ENCODE measurements around the gene ARVCF. TPM values are rescaled to one million over a fixed set of nuclear protein-coding genes. Genes with fewer than 3 reads are reported as not detected.

Gene ARVCF
- total RNA-seq, 1 experiment from 2014 or later, result 15.6 TPM

DNA sequence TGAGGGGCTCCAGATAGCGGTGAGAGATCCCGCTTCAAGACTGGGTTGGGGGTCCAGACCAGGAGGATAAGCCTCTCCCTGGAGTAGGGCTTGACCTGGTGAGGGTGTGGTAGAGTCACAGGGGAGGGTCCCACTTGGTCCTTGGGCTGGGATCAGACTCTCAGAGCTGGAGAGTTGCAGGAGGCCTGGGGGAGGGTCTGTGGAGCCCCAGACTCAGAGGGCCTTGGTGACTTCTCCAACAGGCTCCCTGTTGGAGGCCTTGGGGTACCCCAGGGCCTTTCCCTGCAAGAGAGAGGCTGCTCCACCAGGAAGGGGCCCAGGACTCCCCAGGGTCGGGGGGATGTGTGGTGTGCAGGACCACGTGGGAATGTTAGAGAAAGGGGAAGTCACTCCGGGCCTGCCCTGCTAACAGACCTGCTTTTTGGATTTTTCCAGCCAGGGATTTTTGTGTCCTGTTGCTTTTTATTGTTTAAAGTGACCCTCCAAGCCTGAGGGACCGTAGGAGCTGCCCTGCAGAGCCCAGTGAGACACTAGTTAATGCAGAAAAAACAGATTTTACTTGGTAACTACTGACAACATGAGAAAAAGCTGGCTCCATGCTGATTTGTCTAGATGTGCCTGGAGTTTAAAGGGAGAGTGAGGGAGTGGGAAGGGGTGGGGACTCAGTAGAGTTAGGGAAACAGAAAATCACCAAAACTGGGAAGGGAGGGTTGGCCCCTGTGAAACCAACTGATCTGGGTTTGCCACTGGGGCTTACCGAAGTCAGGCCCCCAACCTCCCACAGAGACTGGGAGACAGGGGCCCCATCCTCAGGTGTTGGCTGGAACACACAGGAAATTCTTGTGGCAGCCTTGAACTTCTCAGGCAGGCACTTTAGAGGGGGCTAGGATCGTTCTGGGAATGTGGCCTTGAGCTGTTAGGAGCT, 74.2 kb downstream of the ARVCF start:
- Histone ChIP-seq H3K27ac (peak overlapping the region; percentile 59), H3K79me2 (ENCODE audit: low read depth) (peaks cover 27% of the 10 kb centered on the region), H3K27me3 (ENCODE audit: insufficient read depth, low read depth) (no peaks in the 10 kb centered on the region), H3K9me2 (ENCODE audit: insufficient read depth) (no peaks in the 10 kb centered on the region), H3K4me1 (replicated peaks; ENCODE audit: insufficient read depth) (peaks cover 12% of the 10 kb centered on the region; the same call in 1 of the 2 replicates), H3K9me3 (ENCODE audit: insufficient read depth, low read depth) (no peaks in the 10 kb centered on the region), H3F3A (ENCODE audit: insufficient read depth, low read depth) (peaks cover 2% of the 10 kb centered on the region; the same call in 1 of the 2 replicates), H4K20me1 (ENCODE audit: insufficient read depth) (no peaks in the 10 kb centered on the region), H3K4me3 (peak overlapping the region; percentile 90), H2AFZ (peak overlapping the region; percentile 91), H3K4me2 (peak overlapping the region; percentile 89), H3K36me3 (ENCODE audit: low read depth) (no peaks in the 10 kb centered on the region)
- ChIA-PET POLR2A (ENCODE audit: unreplicated experiment) (no interaction called here), CTCF (no interaction called here)
- TF ChIP-seq CTCF (conservative IDR thresholded peaks at IDR 0.05), result no peak
- no peak for TF ChIP-seq EZH2 (IDR thresholded peaks at IDR 0.05; ENCODE audit: low read depth)
- no peak for DNase-seq
- intact Hi-C loops (cut with micrococcal nuclease; ENCODE audit: unreplicated experiment), result no loop called here
- TSS peak; percentile 37 for BruUV-seq (replicated peaks)

GRCh38 chr22:19941365-19942082, 75.1 kb downstream of the ARVCF start, which contains the start of the genes COMT and TXNRD2:
COMT (plus strand) TSS chr22:19941772; CDS start chr22:19962527, 20,755 bp downstream.
TXNRD2 (minus strand) TSS chr22:19941818; CDS start chr22:19941803, 15 bp downstream.
- POLR2A ChIA-PET (ENCODE audit: unreplicated experiment), result no interaction called here
- CTCF ChIA-PET, result no interaction called here
- H3K4me3 ChIP-seq, result peak within 1 kb of the TSS; percentile 90
- no peaks in the 10 kb centered on the region for H3F3A ChIP-seq (ENCODE audit: insufficient read depth, low read depth)
- H3K4me2 ChIP-seq, result peak within 1 kb of the TSS; percentile 89
- intact Hi-C loops (cut with micrococcal nuclease; ENCODE audit: unreplicated experiment), result no loop called here
- no peaks in the 10 kb centered on the region for H3K36me3 ChIP-seq (ENCODE audit: low read depth)
- peak within 1 kb of the TSS; percentile 59 for H3K27ac ChIP-seq
- BruUV-seq (replicated peaks), result no TSS peak
- peaks cover 27% of the 10 kb centered on the region for H3K79me2 ChIP-seq (ENCODE audit: low read depth)
- no peaks in the 10 kb centered on the region for H4K20me1 ChIP-seq (ENCODE audit: insufficient read depth)
- H3K27me3 ChIP-seq (ENCODE audit: insufficient read depth, low read depth), result no peaks in the 10 kb centered on the region
- peaks cover 12% of the 10 kb centered on the region; the same call in 1 of the 2 replicates for H3K4me1 ChIP-seq (replicated peaks; ENCODE audit: insufficient read depth)
- peak within 1 kb of the TSS; percentile 91 for H2AFZ ChIP-seq
- TF ChIP-seq CTCF (conservative IDR thresholded peaks at IDR 0.05) (no peak), EZH2 (IDR thresholded peaks at IDR 0.05; ENCODE audit: low read depth) (no peak)
- no peaks in the 10 kb centered on the region for H3K9me3 ChIP-seq (ENCODE audit: insufficient read depth, low read depth)
- peak; percentile 41 to 50 for DNase-seq
- no peaks in the 10 kb centered on the region for H3K9me2 ChIP-seq (ENCODE audit: insufficient read depth)

DNA sequence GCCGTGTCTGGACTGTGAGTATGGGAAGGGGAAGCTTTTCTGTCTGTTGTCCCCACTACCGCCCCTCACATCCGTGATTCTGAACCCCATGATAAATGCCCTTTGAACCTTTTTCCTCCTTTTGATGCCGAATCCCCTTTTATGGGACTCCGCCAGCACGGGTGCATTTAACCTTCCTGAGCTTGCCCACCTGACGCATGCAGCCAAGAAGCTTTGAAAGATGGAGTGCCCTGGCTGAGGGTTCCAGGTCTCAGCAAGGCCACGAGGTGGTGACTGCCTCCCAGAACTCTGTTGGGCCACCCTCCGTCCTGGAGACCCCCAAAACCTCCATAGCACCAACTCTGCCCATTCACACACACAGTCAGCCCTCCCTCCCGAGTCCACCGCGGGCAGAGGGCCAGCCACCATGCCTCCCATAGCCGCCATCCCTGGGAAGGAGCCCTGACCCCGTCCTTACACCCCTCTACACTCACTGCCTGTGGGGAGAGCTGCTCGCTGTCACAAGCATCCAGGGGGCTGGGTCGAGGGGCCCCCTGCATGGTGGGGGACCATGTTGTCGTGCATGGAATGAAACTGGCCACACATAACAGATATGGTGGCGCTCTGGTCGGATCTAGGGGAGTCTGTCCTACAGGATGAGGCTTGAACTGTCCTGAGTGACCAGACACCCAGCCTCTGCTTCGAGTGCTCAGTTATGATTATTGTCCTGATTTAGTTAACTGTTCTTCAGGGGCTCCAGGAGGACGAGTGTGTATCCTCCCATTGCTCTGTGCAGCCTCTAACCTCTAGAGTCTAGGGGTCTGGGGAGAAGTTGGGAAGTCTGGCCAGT, 75.9 kb downstream of the ARVCF start:
- Histone ChIP-seq H3K79me2 (ENCODE audit: low read depth) (peaks cover 27% of the 10 kb centered on the region), H3K36me3 (ENCODE audit: low read depth) (no peaks in the 10 kb centered on the region), H3K4me2 (peak overlapping the region; percentile 89), H3K27me3 (ENCODE audit: insufficient read depth, low read depth) (no peaks in the 10 kb centered on the region), H3K9me2 (ENCODE audit: insufficient read depth) (no peaks in the 10 kb centered on the region), H3F3A (ENCODE audit: insufficient read depth, low read depth) (no peaks in the 10 kb centered on the region), H4K20me1 (ENCODE audit: insufficient read depth) (no peaks in the 10 kb centered on the region), H2AFZ (peak overlapping the region; percentile 91), H3K4me3 (peak overlapping the region; percentile 90), H3K9me3 (ENCODE audit: insufficient read depth, low read depth) (no peaks in the 10 kb centered on the region; the same call in 1 of the 2 replicates), H3K27ac (peak overlapping the region; percentile 29; the same call in 1 of the 2 replicates), H3K4me1 (replicated peaks; ENCODE audit: insufficient read depth) (peaks cover 12% of the 10 kb centered on the region; the same call in 1 of the 2 replicates)
- no peak for TF ChIP-seq EZH2 (IDR thresholded peaks at IDR 0.05; ENCODE audit: low read depth)
- TF ChIP-seq CTCF (conservative IDR thresholded peaks at IDR 0.05), result no peak
- no peak for DNase-seq
- ChIA-PET POLR2A (ENCODE audit: unreplicated experiment) (no interaction called here), CTCF (no interaction called here)
- TSS peak; percentile 27 for BruUV-seq (replicated peaks)
- intact Hi-C loops (cut with micrococcal nuclease; ENCODE audit: unreplicated experiment), result no loop called here
